ENCODE measurements around the gene NLRP6. TPM values are rescaled to one million over a fixed set of nuclear protein-coding genes. Genes with fewer than 3 reads are reported as not detected.

NLRP6 gene
- total RNA-seq, 4 donors from 2014 or later, result 0.19 to 1.9 (median 0.66) TPM; not detected in 1

DNA sequence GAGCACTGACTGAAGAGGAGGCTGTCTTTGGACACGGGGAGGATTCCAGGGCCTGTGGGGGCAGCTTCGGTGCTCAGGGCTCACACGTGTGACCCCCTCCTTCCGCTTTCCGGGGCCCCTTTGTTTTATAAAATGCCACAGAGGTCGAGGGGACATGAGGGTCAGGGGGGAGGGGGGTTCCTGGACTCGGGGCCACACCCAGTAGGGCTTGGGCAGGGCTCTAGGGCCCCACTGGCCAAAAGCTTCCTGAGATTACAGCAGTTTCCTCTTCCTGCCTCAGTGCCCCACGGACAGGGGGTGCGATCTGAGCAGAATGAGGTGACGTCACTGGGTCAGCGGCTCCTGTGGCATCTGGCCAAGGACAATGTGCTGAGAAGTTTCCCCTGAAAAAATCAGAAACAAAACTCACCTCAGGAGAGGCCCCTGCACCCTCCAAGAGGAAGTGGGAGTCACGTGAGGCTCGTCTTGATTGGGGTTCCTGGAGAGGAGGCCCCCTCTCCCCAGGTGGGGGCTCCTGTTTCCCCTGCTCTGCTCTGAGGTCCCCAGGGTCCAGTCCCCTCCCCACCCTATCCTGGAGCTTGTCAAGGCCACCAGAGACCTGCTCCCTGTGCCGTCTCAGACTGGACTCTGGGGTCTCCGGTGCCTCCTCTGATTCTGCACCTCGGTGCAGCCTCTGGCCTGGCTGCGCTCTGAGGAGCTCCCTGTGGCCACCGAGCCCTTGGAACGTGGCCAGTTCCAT is 48.8 kb downstream of the NLRP6 start:
- no peak for TF ChIP-seq CTCF (IDR thresholded peaks at IDR 0.05; ENCODE audit: low read depth)

DNA sequence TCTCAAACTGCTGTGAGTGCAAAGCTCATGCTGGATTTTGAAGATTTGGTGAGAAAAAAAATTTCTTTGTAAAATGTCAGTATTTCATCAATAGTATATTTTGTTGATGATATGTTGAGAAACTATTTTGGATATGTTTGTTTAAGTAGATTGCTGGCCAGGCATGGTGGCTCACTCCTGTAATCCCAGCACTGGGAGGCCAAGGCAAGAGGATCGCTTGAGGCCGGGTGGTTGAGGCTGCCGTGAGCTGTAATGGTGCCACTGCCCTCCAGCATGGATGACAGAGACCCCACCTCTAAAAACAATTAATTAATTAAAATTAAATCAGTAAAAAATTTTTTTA is 49.3 kb downstream of the NLRP6 start:
- TF ChIP-seq CTCF (IDR thresholded peaks at IDR 0.05; ENCODE audit: low read depth), result no peak

DNA sequence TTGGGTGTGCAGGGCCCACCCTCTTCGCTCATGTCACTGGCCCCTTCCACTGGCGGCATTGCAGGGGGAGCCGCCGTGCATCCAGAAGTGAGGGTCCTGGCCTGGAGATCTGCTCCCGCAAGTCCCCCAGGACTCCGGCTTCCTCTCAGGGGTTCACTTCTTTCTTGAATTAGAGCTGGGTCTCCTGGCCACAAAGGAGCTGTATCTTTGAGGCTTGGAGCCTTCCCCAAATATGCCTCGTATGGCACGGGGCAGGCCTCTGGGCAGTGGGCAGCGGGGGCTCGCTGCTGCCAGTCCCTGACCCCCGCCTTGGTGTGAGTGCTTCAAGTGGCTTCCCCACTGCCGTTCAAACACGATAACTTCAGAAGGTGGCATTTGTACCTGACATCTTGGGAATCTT is 49.8 kb downstream of the NLRP6 start:
- TF ChIP-seq CTCF (IDR thresholded peaks at IDR 0.05; ENCODE audit: low read depth), result no peak

- TF ChIP-seq CTCF (IDR thresholded peaks at IDR 0.05; ENCODE audit: low read depth), result no peak
Measured at GRCh38 chr11:329886-330253, 51.7 kb downstream of the NLRP6 start.

DNA sequence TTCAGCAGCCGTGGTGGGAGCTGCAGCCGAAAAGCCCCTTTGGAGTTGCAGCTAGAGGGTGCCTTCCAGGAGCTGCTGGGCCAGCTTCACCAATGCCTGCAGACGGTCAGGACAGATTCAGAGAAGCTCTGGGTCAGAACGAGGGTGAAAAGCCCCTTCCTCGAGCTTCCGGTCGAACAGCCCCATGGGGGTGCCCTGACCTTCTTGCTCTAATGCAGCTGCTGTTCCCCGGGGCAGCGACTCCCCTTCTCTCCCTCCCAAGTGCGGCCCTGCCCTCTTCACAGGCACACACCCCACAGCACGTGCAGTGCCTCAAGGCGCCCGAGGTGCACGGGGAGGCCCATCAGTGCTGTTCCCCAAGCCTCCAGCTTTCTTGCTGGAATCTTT is 52.1 kb downstream of the NLRP6 start:
- TF ChIP-seq CTCF (IDR thresholded peaks at IDR 0.05; ENCODE audit: low read depth), result no peak

DNA sequence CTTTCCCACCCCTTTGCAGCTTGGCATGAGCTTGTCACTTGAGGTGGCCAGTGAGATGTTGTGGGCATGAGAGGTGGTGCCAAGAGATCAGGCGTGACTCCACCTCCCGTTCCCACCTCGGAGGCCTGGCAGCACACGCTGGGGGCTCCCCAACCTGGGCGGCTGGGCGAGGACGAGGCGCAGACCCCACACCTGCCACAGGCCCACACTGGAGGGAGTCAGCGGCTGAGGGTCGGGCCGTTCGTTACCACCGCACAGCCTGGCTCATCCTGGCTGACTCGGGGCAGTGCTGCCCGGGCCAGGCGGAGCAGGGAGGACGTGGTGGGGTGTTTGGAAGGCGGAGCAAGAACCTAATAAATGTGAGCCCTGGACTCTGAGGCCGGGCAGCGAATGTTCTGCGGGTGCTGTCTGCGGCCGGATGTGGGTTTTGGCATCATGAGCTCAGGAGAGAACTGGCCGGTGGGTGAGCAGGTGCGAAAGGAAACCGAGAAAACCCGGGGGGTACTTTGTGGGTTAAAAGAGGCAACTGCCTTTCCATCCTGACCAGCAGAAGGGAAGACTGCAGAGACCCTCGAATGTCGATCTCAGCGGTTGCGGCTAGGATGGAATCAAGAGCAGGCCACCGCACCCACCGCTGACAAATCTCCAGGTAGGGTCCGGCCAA is 52.6 kb downstream of the NLRP6 start:
- TF ChIP-seq CTCF (IDR thresholded peaks at IDR 0.05; ENCODE audit: low read depth), result no peak

- TF ChIP-seq CTCF (IDR thresholded peaks at IDR 0.05; ENCODE audit: low read depth), result no peak
Measured at GRCh38 chr11:331358-332060, 53.3 kb downstream of the NLRP6 start.
